Measurements from ENCODE around the gene PKDCC.

GRCh38 chr2:42087137-42087856 is 39.5 kb downstream of the PKDCC start:
- TF ChIP-seq POLR2A (IDR thresholded peaks at IDR 0.05) (no peak), CTCF (IDR thresholded peaks at IDR 0.05) (no peak)

Measured in right lobe of liver (tissue), 4 donors.